Lower leg skin (tissue), 3 donors: ENCODE results near the gene SLC4A5.

Experiments used
- CTCF ChIP-seq, 3 donors: fragments of 450-650 bp; IDR thresholded peaks; one replicate each; pipeline ENCODE4 v1.5.1; 2016; ENCODE audit warnings: antibody characterized with exemption in 3 of 3, mild to moderate bottlenecking in 3 of 3, moderate library complexity in 2 of 3
- POLR2A ChIP-seq, 2 donors: fragments of 450-650 bp; IDR thresholded peaks; one replicate each; pipeline ENCODE4 v1.6.1; 2016 to 2017; ENCODE audit warnings: antibody characterized with exemption in 2 of 2, mild to moderate bottlenecking in 1 of 2, moderate library complexity in 1 of 2

GRCh38 chr2:74373985-74374384 lies 30.8 kb upstream of the SLC4A5 start:
- TF ChIP-seq POLR2A (IDR thresholded peaks at IDR 0.05) (no peak), CTCF (IDR thresholded peaks at IDR 0.05) (no peak)
